ENCODE data around the gene AGPS.
A peak's percentile ranks its signal among the peaks of the same experiment; 100 is the strongest.

Gene AGPS

DNA sequence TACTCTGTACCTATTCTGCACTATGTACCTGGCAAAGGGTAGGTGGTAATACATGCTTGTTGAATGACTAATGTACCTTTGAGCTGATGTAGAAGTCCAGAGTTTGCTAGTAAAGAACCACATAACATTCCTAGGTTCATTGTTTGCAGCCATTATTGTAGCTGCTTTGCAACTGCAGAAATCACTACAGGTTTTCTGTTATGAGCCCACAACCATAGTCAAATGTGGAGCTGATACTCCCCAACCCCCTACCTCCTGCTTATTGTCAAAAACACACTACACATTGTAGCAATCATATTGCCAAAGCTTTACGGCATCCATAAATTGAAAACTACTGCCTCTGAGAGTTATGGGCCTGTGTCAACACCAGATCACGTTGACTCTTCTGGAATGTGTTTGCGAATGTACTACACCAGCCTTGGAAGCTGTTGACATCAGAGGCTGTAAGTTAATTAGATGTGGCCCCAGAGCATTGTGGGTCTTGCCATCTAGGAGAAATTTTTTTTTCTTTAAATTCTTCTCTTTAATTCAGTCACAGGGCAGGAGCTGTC lies 187.0 kb downstream of the AGPS start:
- DNase-seq (ENCODE audit: low read depth in 2 of 2): peak in 1 of 2 donors; percentile 4
- TF ChIP-seq, protein P1, sequence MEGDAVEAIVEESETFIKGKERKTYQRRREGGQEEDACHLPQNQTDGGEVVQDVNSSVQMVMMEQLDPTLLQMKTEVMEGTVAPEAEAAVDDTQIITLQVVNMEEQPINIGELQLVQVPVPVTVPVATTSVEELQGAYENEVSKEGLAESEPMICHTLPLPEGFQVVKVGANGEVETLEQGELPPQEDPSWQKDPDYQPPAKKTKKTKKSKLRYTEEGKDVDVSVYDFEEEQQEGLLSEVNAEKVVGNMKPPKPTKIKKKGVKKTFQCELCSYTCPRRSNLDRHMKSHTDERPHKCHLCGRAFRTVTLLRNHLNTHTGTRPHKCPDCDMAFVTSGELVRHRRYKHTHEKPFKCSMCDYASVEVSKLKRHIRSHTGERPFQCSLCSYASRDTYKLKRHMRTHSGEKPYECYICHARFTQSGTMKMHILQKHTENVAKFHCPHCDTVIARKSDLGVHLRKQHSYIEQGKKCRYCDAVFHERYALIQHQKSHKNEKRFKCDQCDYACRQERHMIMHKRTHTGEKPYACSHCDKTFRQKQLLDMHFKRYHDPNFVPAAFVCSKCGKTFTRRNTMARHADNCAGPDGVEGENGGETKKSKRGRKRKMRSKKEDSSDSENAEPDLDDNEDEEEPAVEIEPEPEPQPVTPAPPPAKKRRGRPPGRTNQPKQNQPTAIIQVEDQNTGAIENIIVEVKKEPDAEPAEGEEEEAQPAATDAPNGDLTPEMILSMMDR (IDR thresholded peaks at IDR 0.05; ENCODE audit: low read depth, low read length): no peak

DNA sequence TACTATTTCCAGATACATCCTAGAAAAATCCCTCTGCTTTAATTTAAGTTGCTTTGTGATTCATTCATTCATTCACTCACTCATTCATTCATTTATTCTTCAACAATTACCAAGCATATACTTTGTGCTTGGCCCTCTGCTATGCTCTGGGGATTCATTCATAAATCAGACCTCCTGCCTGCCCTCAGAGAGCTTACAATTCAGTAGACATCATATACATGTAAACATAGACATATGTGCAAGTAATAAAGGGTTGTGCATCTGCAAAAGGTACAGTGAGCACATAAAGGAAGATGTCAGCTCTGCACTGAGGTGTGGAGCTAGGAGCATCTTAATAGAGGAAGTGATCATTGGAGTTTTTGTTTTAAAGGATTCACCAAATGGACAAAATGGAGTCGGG lies 189.4 kb downstream of the AGPS start:
- TF ChIP-seq, protein P1 (IDR thresholded peaks at IDR 0.05; ENCODE audit: low read depth, low read length): no peak
- no peak for DNase-seq (ENCODE audit: low read depth in 2 of 2)

More for the DNA sequence above, 187.0 kb downstream of the AGPS start:
- H3K4me3 ChIP-seq (replicated peaks in 1 of 2; ENCODE audit: low read depth in 2 of 2, low read length in 2 of 2): no peak overlapping the region

DNA sequence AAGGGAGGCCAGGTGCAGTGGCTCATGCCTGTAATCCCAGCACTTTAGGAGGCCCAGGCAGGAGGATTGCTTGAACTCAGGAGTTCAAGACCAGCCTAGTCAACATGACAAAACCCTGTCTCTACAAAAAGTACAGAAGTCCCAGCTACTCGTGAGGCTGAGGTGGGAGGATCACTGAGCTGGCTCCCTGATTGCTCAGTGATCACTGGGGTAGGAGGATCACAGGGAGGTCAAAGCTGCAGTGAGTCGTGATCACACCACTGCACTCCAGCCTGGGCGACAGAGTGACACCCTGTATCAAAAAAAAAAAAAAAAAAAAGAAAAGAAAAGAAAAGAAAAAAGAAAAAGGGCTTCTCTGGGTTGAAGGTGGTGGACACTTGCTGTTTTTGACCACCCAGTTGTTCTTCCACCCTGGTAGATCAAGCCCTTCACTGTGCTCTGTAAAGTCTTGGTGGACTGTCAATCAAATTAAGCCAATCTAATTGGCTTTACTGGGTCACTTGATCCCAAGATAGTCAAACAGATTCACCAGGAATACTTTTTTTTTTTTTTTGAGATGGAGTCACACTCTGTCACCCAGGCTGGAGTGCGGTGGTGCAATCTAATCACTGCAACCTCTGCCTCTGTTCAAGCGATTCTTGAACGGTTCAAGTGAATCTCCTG lies 191.6 kb downstream of the AGPS start:
- no peak overlapping the region for H3K4me3 ChIP-seq (replicated peaks in 1 of 2; ENCODE audit: low read depth in 2 of 2, low read length in 2 of 2)
- DNase-seq (ENCODE audit: low read depth in 2 of 2): no peak
- TF ChIP-seq, protein P1 (IDR thresholded peaks at IDR 0.05; ENCODE audit: low read depth, low read length): no peak

More for the DNA sequence above, 189.4 kb downstream of the AGPS start:
- H3K4me3 ChIP-seq (replicated peaks in 1 of 2; ENCODE audit: low read depth in 2 of 2, low read length in 2 of 2): no peak overlapping the region

DNA sequence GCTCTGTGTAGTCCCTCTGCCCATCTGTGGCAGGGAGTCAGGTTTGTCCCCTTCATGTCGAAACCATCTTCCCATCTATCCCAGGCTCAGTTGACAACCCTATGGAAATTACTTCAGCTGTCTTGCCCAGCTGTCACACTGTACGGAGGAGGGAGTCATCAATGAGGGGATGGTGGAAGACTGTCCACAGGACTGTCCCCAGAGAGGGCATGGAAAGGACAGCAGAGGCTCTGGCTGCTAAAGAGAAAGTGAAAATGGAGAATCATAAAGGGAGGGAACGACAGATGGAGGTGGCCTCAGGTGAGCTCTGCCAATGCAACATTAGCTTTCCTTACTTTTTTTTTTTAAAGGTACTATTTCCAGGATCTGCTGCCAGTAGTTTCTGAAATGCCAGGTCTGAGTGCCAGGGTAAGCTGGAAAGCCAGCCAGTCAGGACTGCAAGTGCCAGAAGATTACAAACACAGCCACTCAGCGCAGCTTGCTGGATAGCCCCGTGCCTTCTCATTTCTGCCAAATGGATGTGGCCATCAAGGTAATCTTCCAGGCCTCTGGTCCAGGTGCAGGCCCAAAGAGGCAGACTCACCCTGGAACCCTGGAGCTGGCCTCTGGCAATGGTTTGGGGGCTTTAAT lies 192.8 kb downstream of the AGPS start:
- TF ChIP-seq, protein P1 (IDR thresholded peaks at IDR 0.05; ENCODE audit: low read depth, low read length): no peak
- no peak overlapping the region for H3K4me3 ChIP-seq (replicated peaks in 1 of 2; ENCODE audit: low read depth in 2 of 2, low read length in 2 of 2)
- no peak for DNase-seq (ENCODE audit: low read depth in 2 of 2)

DNA sequence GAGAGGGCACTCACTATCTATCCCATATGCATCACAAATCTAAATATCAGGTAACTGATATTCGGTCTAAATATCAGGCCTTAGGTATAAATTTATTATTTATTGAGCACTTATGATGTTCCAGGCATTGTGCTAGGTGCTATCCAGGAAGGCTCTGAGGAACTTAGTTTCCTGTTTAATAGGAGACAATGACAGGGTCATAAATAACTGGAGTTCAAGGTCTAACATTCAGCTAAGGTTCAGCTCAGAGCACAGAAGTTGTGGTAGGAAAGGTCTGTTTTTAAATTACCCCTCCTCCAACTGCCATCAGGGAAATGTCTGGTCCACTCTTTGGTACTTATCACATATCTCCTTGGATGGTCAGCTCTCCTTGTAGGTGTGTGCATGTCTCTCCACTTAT lies 193.6 kb downstream of the AGPS start:
- H3K4me3 ChIP-seq (replicated peaks in 1 of 2; ENCODE audit: low read depth in 2 of 2, low read length in 2 of 2): no peak overlapping the region
- DNase-seq (ENCODE audit: low read depth in 2 of 2): no peak
- TF ChIP-seq, protein P1 (IDR thresholded peaks at IDR 0.05; ENCODE audit: low read depth, low read length): no peak

DNA sequence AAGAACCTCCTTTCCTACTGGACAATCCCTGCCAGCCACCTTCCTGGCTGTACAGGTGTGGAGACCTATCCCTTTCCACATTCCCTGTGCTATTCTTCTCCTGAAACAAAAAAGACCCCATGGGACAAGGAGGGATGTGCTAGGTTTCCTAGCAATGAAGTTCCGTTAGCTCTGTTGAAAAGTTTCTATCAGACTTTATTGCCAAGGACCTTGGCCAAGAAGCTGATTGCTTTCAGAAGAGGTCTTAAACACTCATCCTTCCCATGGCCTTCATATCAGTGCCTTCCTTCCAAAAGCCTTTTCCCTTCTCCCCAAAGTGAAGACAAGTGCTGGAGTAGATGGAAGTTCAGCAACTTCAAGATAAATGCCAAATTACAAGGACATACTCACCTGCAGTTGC lies 194.8 kb downstream of the AGPS start:
- no peak for DNase-seq (ENCODE audit: low read depth in 2 of 2)
- TF ChIP-seq, protein P1 (IDR thresholded peaks at IDR 0.05; ENCODE audit: low read depth, low read length): no peak
- H3K4me3 ChIP-seq (replicated peaks in 1 of 2; ENCODE audit: low read depth in 2 of 2, low read length in 2 of 2): no peak overlapping the region
